ENCODE measurements around the gene NUBPL.
"Not testable (repeated sequence)": the region's sequence is repeated elsewhere in the genome, so short reads cannot be mapped to it uniquely, and the experiment has no call there.

The NUBPL gene

DNA sequence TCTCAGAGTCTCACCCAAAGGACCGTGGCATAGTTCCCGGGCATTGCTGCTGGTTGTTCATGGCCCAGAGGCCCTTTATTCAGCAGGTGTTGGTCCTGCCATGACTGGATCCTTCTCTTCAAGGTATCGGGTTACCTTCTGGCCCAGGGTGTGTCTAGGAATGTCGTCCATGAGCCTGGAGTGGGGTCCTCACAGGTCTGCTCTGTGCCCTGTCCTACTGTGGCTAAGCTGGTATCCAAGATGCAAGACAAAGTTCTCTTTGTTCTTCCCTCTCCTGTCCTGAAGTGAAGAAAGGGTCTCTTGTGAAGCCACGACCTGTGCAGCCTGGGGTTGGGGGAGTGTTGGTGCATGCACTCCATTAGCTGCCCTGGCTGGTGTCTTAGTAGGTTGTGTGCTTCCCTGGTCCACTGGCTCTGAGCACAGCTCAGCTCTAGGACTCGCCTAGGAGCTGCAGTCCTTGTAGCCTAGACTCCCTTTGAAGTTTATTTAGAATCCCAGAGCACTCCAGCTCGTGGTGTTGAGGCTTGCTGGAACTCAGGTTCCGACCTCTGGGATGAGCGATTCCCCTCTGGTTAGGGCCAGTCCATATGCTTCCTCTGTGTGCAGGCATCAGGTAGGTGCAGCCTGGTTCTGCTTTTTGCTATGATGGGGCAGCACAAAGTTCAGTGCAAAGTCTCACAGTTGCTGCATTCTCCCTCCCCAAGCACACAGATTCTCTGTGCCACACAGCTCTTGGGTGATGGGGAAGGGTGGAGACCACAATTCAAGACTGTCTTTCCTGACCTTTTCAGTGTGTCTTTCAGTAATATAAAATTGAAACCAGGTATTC lies 117.4 kb downstream of the NUBPL start:
- no peak for DNase-seq

DNA sequence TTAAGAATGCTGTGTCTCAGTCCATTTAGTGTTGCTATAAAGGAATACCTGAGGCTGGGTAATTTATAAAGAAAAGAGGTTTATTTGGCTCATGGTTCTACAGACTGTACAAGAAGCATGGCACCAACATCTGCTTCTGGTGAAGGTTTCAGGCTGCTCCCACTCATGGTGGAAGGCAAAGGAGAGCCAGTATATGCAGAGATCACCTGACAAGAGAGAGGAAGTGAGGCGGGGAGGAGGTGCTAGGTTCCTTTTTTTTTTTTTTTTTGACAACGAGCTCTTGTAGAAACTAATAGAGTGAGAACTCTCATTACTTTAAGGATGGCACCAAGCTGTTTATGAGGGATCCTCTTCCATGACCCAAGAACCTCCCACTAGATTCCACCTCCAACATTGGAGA lies 121.6 kb downstream of the NUBPL start:
- no peak for DNase-seq

DNA sequence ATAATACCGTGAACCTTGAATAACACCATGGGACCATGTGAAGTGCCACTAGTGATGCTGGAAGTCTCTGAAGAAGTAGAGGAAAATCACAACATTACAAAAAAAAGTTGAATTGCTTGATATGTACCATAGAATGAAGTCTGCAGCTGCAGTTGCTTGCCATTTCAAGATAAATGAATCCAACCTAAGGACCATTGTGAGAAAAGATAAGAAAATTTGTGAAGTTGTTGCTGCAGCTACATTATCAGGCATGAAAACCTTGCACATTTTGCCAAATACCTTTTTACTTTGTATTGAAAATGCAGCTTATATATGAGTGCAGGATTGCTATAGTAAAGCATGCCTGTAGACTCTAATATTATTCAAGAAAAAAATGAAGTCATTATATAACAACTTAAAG lies 126.5 kb downstream of the NUBPL start:
- DNase-seq, result no peak

DNA sequence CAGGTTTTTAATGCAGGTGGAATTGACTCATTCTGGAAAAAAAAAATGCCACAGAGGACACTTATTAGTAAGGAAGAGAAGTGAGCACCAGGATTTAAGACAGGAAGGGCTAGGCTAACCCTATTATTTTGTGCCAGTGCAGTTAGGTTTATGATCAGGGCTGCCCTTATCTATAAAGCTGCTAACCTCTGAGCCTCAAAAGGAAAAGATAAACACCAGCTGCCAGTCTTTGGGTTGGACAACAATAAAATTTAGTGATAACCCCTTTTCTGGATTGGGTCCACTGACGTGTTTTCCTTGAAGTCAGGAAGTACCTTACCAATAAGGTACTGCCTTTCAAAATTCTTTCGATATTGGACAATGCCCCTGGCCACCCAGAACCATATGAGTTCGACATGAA lies 128.9 kb downstream of the NUBPL start:
- DNase-seq, result no peak

DNA sequence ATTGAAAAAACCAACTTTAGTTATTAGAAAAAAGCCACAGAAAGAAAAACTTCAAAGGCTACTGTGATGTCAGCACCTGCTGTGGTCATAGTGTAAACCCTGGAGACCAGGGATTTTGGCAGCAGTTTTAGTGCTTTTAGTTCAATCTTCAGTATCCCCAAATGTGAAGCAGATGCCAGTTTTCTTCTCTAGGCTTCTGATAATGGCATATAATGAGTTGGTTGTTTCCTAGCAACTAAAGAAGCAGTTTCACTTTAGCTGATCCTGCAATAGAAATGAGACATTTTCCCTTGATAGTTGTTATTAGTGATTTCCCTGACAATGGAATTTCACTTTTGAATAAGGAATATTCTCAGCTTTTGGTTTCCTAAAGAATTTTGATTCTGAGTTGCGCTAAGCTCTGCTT lies 131.2 kb downstream of the NUBPL start:
- DNase-seq, result no peak

DNA sequence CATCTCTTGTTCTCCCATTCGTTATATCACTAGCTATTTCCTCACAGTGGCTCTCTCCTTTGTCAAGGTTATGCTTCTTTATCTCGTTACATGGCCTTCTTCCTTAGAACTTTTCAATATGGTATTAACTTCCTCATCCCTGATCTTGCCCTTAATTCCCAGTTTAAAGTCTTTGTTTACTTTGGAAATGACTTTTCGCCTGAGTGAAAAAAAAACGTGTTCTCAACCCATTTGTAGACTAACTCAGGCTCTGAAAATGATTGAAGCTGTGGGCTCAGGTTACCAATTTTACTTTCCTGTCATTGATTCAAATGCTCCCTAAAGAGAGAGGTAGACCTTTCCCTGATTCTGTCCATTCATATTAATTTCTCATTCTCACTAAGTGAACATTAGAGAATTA lies 135.2 kb downstream of the NUBPL start:
- no peak for DNase-seq

DNA sequence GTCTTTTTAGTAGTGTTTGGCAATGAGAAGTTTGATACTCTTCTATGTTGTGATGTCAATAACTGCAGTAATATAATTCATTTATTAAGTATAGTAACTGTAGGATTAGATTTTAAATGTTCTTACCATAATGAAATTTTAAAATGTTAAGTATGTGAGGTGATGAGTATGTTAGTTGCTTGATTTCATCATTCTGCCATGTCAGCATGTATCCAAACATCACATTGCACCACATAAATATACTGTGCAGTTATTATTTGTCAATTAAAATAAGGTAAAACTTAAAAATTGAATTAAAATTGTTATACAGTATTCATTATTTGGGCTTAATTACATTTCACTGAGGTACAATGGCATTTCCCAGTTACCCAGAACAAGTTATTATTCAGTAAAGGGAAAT lies 138.6 kb downstream of the NUBPL start:
- DNase-seq, result no peak

DNA sequence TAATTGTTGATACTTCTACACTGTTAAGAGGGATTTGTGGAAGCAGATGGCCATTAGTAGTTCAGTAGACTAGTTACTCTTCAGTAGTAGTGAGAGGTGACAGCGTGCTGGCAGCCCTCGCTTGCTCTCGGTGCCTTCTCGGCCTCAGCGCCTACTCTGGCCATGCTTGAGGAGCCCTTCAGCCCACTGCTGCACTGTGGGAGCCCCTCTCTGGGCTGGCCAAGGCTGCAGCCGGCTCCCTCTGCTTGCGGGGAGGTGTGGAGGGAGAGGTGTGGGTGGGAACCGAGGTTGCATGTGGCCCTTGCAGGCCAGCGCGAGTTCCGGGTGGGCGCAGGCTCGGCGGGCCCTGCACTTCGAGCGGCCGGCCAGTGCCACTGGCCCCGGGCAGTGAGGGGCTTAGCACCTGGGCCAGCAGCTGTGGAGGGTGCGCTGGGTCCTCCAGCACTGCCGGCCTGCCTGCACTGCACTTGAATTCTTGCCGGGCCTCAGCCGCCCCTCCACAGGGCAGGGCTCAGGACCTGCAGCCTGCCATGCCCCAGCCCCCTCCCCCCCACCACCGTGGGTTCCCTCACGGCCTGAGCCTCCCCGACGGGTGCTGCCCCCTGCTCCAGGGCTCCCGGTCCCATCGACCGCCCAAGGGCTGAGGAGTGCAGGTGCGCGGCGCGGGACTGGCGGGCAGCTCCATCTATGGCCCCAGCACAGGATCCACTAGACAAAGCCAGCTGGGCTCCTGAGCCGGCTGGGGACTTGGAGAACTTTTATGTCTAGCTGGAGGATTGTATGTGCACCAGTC lies 139.3 kb downstream of the NUBPL start:
- no peak for DNase-seq

DNA sequence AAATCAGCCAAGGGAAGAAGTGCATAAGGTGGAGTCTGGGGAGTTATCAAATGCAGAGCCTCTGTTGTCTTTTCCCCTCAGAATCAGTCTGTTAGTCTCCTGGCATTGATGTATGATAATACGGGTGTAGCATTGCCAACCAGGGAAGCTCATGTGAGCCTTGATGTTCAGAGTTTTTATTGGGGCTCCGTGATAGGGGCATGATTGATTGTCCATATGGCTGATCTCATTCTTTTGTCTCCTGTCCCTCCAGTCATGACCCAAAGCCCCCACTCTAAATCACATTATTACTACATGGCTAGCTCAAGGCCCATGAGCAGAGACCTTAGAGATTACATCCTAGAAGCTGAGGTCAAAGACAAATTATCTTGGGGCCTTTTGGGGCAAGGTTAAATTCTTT lies 140.9 kb downstream of the NUBPL start:
- no peak for DNase-seq

DNA sequence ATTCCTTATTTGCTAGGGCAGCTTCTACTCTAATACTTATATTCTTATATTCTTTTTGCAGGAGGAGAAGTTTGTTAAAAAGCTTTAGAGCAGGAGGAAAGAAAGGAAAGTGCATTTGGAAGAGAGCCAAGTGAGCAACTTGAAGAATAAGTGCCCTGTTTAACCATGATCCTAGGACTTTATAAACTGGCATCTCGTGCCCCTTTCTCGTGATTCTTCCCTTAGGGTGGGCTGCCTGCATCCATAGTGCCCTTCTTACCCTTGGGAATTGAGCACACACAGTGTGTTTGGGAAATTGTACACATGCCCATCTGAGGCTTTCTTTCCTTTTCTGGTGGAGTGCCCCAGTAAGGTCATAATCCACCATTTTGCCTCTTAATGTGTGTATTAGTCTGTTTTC lies 141.9 kb downstream of the NUBPL start:
- no peak for DNase-seq

DNA sequence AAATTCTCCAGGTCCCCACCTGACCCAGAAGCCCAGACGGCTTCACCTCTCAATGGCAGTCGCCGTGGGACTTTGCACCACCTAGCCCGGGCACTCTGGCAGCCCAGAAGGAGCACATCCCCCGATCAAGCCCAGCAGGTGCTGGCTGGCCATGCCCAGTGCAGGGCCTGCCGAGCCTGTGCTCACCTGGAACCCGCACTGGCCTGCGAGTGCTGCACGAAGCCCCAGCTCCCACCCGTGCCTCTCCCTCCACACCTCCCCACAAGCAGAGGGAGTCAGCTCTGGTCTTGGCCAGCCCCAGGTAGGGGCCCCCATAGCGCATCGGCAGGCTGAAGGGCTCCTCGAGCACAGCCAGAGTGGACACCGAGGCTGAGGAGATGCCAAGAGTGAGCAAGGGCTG lies 144.5 kb downstream of the NUBPL start:
- no peak for DNase-seq

DNA sequence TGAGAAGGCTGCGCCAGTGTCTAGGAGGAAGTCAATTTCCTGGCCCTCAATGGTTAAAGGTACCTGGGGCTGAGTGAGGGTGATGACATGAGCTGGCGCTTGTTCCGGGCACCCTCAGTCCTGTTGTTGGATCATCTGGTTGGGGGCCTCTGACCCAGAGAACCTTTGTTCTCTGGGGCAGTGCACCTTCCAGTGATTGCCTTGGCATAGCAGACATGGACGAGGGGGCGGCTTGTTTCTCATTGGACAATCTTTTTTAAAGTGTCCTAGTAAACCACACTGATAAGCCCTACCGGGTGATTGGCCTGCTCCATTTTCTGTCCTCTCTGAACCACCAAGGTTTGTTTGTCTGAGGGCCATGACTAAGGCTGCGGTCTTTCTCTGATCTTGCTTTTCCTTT lies 147.5 kb downstream of the NUBPL start:
- not testable (repeated sequence) for DNase-seq

DNA sequence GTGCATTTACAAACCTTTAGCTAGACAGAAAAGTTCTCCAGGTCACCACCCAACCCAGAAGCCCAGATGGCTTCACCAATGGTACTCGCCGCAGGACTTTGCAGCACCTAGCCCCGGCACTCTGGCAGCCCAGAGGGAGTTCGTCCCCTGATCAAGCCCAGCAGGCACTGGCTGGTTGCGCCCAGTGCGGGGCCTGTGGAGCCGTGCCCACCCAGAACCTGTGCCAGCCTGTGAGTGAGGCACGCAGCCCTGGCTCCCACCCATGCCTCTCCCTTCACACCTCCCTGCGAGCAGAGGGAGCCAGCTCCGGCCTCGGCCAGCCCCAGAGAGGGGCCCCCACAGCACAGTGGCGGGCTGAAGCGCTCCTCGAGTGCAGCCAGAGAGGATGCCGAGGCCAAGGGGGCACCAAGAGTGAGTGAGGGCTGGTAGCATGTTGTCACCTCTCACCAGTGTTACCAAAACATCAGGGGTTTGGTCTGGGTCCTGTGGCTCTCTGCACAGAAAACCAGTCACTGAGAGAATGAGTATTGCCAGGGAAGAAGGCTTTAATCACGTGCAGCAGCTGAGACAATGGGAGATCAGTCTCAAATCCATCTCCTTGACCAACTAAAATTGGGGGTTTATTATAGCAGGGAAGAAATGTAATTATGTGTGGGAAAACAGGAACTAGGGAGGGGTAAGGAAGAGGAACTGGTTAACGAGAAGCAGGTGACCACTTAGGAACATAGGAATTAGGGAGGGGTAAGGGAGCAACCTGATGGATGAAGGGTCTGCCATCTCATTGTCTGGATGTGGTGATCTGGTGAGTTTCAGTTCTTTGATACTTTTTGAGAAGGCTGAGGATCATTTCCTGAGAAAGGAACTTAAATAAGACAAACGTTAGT lies 151.3 kb downstream of the NUBPL start:
- no peak for DNase-seq

DNA sequence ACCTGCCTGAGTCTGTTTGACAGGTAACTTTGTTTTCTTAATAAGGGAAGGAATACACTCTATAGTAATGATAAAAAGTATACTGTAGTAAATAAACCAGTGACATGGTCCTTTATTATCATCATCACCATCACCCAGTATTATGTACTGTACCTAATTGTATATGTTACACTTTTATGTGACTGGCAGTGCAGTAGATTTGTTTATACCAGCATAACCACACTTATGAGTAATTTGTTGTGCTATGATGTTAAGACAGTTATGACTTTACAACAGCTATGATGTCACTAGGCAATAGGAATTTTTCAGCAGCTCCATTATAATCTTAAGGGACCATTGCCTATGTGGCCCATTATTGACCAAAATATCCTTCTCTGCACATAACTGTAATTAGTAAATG lies 155.0 kb downstream of the NUBPL start:
- no peak for DNase-seq

DNA sequence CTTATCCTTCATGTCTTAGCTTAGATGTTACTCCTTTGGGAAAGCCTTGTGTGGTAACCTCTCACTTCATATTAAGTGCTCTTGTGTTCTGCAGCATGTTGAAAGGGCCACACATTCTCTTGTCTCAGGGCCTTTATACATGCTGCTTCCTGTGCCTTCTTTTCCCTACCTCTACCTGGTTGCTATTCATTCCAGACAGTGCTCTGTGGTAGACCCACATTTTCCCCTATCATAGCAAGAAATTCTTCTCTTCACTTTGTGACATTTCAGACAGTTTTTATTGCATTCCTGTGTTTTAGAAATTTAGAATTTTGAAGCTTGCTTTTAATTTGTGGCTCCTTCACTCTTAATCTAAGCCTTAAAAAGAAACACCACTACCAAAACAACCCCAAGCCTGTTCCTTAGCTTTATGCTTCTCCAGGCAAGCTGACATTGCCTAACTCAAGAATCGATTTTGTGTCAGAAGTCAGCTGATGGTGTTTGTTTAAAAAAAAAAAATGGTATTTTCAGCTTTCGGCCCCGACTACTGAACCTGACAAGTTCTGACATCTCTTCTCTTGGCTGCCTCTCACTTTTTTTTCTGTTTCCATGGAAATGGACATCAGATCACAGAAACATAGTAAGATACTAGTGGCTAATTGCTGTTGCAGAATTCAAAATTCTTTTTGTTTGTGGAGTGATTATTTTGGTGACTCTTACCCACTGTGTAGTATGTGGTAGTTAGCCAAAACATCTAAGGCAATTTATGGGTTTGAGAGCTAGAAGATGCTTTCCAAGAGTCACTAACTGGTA lies 156.3 kb downstream of the NUBPL start:
- DNase-seq, result no peak

DNA sequence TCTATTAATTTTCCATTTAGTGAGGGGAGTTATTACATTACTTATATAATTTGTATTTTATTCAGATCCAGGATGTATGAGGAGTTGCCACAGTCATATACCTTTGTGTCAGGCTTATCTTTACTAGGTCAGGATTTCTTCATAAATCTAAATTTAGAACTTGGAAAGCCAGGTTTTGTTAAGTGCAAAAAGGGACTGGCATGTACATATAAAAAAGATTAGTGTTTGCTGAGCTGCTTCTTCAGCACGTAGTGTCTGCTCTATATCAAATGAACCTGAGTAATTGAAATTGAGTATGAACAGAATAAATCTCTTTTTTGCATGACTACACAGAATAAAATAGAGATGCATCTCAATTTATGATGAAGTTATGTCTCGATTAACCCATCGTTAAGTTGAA lies 157.4 kb downstream of the NUBPL start:
- DNase-seq, result no peak

DNA sequence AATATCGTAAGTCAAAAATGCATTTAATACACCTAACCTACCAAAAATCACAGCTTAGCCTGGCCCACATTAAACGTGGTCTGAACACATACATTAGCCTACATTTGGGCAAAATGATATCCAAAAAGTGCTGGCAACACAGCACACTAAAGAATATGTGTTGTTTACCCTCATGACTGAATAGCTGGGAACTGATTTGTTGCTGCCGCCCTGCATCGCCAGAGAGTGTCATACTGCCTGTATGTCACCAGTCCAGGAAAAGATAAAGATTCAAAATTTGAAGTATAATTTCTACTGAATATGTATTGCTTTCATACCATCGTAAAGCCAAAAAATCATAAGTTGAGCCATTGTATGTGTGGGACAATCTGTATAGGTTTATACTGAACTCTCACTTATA lies 157.8 kb downstream of the NUBPL start:
- DNase-seq, result no peak

DNA sequence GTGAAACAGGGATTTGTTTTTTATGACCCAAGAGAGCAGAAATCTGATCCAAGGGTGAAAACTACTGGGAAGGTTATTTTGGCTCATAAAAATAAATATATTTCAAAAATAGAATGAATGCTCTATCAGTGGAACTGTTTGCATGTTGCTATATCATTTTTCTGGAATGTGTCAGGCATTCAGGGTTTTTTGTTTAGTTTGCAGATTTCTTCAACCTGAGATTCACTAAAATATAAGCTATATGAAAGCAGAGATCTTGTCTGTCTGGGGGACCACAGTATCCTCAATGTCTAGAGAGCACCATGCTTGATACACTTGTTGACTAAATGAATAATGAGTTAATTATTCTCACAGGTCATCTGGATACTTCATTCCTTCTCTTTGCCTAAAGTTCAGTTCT lies 165.1 kb downstream of the NUBPL start:
- DNase-seq, result no peak

DNA sequence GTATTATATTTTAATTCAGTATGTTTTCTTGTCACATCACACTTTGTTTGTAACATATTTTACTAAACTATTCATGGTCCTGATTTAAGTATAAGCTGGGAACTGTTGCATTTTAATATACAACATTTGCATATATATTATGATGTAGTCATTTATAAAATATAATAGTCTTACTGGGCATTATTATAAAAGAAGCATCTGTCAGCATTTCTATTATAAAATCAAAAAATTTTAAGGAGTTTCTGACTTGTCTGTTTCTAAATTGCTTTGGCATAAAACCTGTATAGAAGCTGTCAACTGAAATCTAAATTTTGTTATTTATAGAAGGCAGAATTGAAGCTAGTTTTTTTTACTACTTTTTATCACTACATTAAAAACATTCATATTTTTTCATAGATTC lies 166.6 kb downstream of the NUBPL start:
- no peak for DNase-seq

DNA sequence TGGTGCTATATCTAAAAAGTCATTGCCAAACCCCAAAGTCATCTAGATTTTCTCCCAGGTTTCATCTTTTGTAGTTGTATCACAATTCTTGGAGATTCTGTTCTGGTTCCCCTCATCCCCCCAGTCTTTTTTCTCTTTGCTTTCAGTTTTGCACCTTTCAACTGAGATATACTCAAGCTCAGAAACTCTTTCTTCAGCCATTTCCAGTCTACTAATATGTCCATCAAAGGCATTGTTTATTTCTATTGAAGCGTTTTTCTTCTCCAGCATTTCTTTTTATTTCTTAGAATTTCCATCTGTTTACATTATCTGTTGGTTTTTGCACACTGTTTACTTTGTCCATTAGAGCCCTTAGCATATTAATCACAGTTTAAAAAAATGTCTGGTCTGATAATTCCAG lies 179.5 kb downstream of the NUBPL start:
- no peak for DNase-seq

DNA sequence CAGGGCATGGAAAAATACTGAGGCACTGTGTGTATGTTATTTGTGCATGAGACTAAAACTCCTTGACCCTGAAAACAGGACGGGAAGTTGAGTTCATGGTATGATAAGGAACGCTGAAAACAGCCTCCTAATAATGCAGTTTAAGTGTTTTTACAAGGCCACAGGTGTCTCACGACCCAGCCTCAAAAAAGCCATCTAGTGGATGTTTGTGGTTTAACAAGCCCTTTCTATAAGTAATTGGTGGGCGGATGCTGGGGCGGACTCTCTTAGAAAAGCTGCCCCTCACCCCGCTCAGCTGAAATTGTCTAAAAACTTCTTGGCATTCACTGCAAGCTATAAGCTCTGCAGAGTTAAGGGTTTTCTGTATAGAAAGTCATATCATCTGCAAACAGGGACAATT lies 184.5 kb downstream of the NUBPL start:
- DNase-seq, result no peak

DNA sequence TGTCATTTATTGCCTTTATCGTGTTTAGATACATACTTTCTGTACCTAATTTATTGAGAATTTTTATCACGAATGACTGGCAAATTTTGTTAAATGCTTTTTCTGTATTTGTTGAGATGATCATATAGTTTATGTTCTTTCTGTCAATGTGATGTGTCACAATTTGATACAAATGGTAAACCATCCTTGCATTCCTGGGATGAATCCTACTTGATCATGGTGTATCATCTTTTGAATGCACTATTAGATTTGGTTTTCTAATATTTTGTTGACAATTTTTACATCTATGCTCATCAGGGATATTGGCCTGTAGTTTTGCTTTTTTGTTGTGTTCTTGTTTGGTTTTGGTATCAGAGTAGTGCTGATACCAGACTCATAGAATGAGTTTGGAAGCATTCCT lies 185.1 kb downstream of the NUBPL start:
- DNase-seq, result no peak

DNA sequence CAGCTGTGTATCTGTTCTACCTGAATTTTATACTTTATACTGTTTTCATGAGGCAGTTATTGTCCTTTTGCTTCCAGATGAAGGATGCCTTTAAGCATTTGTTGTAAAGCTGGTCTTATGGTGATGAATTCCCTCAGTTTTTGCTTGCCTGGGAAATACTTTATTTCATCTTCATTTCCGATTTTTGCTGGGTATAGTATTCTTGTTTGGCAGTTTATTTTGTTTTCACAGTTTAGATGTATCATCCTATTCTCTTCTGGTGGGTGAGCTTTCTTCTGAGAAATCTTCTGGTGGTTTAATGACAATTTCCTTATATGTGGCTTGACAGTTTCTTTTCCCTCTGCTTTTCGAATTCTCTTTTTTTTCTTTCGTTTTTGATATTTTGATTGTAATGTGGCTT lies 188.1 kb downstream of the NUBPL start:
- DNase-seq, result no peak

Measured in activated CD4-positive, CD25-positive, alpha-beta regulatory T cell treated with anti-CD3 and anti-CD28 coated beads, Interleukin-2, amount 50 U/mL, for 72 hours (primary cell).